ENCODE results near the gene SPATA31E1. TPM values are rescaled to one million over a fixed set of nuclear protein-coding genes. Genes with fewer than 3 reads are reported as not detected.

The SPATA31E1 gene
- total and polyA plus RNA-seq, 8 donors = 0.04 TPM; not detected in 7

Other genes starting within 250 kb of the SPATA31E1 start
- gene CTSL, start 156.8 kb upstream of the SPATA31E1 start, total RNA-seq = 100 to 1,000 TPM; 180 to 565 TPM
- 10 to 100 TPM; 69.6 to 82.8 (median 73.8) TPM for gene CTSL, start 156.8 kb upstream of the SPATA31E1 start, polyA plus RNA-seq (ENCODE audit: insufficient read length in 6 of 6)
- gene SPATA31C1, start 35.1 kb downstream of the SPATA31E1 start, total RNA-seq = not detected
- gene SPATA31C1, start 35.1 kb downstream of the SPATA31E1 start, polyA plus RNA-seq (ENCODE audit: insufficient read length in 6 of 6) = under 1 TPM in 2 of 6 donors, not detected in 4; 0.07 to 0.11 TPM
- gene CDK20, start 91.7 kb downstream of the SPATA31E1 start, total RNA-seq = 1 to 10 TPM; 7.2 to 7.8 TPM
- 10 to 100 TPM; 12.8 to 19.3 (median 15.5) TPM for gene CDK20, start 91.7 kb downstream of the SPATA31E1 start, polyA plus RNA-seq (ENCODE audit: insufficient read length in 6 of 6)